Measurements from ENCODE around the gene HORMAD1. TPM values are rescaled to one million over a fixed set of nuclear protein-coding genes. Genes with fewer than 3 reads are reported as not detected.

The HORMAD1 gene
- total and polyA plus RNA-seq, 2 experiments from 2014 or later, result not detected

DNA sequence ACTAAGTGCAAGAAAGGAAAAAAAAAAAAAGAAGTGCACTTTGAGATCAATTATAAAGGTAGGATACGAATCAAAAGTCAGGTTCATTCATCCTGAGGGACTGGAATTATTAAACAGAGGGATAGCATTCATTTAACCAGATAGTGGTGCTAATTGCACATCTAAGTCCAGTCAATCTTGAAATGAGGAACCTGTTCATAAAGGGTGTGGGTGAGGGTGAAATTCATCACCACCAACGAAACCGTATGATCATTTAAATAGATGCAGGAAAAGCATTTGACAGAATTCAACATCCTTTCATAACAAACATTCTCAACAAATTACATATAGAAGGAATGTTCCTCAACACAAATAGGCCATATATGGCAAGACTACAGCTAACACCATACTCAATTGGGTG is 39.3 kb upstream of the HORMAD1 start:
- Mint-ChIP-seq H3K4me1 (no peaks in the 10 kb centered on the region), H3K4me3 (no peak overlapping the region), H3K27me3 (ENCODE audit: insufficient read depth, low read depth, poor library complexity) (no peaks in the 10 kb centered on the region), H3K27ac (no peak overlapping the region), H3K9me3 (peaks cover 6% of the 10 kb centered on the region), H3K36me3 (ENCODE audit: low read depth) (peaks cover 5% of the 10 kb centered on the region; the same call in 1 of the 3 replicates)
- Histone ChIP-seq H3K79me2 (replicated peaks; ENCODE audit: insufficient read depth) (no peaks in the 10 kb centered on the region), H3K4me3 (no peak overlapping the region), H3K27ac (ENCODE audit: low read depth) (no peak overlapping the region), H3K36me3 (ENCODE audit: insufficient read depth) (no peaks in the 10 kb centered on the region), H3K4me1 (ENCODE audit: insufficient read depth) (no peaks in the 10 kb centered on the region), H4K20me1 (replicated peaks; ENCODE audit: insufficient read depth) (no peaks in the 10 kb centered on the region), H3K9me2 (ENCODE audit: insufficient read depth) (no peaks in the 10 kb centered on the region; the same call in 1 of the 2 replicates), H3F3A (replicated peaks; ENCODE audit: low read depth) (no peaks in the 10 kb centered on the region), H3K4me2 (no peak overlapping the region), H3K27me3 (ENCODE audit: insufficient read depth) (no peaks in the 10 kb centered on the region), H2AFZ (no peak overlapping the region)
- ATAC-seq (no peak), DNase-seq (ENCODE audit: low spot score) (no peak)
- TF ChIP-seq ETS1 (IDR thresholded peaks at IDR 0.05) (no peak), EZH2 (IDR thresholded peaks at IDR 0.05; ENCODE audit: low read depth, unreplicated experiment) (no peak), EZH2phosphoT487 (IDR thresholded peaks at IDR 0.05; ENCODE audit: unreplicated experiment) (no peak), JUNB (IDR thresholded peaks at IDR 0.05; ENCODE audit: unreplicated experiment) (no peak), CREB1 (CRISPR knock-in tag; IDR thresholded peaks at IDR 0.05; ENCODE audit: low read depth) (no peak), STAT1 (IDR thresholded peaks at IDR 0.05; ENCODE audit: unreplicated experiment) (no peak), ZNF331 (CRISPR knock-in tag; IDR thresholded peaks at IDR 0.05; ENCODE audit: low read depth) (no peak), NANOG (IDR thresholded peaks at IDR 0.05; ENCODE audit: borderline replicate concordance) (no peak), REST (IDR thresholded peaks at IDR 0.05; ENCODE audit: unreplicated experiment) (no peak), POLR2AphosphoS5 (IDR thresholded peaks at IDR 0.05; ENCODE audit: low read depth) (no peak), ZNF114 (CRISPR knock-in tag; IDR thresholded peaks at IDR 0.05) (no peak)
- TF ChIP-seq, protein P1, sequence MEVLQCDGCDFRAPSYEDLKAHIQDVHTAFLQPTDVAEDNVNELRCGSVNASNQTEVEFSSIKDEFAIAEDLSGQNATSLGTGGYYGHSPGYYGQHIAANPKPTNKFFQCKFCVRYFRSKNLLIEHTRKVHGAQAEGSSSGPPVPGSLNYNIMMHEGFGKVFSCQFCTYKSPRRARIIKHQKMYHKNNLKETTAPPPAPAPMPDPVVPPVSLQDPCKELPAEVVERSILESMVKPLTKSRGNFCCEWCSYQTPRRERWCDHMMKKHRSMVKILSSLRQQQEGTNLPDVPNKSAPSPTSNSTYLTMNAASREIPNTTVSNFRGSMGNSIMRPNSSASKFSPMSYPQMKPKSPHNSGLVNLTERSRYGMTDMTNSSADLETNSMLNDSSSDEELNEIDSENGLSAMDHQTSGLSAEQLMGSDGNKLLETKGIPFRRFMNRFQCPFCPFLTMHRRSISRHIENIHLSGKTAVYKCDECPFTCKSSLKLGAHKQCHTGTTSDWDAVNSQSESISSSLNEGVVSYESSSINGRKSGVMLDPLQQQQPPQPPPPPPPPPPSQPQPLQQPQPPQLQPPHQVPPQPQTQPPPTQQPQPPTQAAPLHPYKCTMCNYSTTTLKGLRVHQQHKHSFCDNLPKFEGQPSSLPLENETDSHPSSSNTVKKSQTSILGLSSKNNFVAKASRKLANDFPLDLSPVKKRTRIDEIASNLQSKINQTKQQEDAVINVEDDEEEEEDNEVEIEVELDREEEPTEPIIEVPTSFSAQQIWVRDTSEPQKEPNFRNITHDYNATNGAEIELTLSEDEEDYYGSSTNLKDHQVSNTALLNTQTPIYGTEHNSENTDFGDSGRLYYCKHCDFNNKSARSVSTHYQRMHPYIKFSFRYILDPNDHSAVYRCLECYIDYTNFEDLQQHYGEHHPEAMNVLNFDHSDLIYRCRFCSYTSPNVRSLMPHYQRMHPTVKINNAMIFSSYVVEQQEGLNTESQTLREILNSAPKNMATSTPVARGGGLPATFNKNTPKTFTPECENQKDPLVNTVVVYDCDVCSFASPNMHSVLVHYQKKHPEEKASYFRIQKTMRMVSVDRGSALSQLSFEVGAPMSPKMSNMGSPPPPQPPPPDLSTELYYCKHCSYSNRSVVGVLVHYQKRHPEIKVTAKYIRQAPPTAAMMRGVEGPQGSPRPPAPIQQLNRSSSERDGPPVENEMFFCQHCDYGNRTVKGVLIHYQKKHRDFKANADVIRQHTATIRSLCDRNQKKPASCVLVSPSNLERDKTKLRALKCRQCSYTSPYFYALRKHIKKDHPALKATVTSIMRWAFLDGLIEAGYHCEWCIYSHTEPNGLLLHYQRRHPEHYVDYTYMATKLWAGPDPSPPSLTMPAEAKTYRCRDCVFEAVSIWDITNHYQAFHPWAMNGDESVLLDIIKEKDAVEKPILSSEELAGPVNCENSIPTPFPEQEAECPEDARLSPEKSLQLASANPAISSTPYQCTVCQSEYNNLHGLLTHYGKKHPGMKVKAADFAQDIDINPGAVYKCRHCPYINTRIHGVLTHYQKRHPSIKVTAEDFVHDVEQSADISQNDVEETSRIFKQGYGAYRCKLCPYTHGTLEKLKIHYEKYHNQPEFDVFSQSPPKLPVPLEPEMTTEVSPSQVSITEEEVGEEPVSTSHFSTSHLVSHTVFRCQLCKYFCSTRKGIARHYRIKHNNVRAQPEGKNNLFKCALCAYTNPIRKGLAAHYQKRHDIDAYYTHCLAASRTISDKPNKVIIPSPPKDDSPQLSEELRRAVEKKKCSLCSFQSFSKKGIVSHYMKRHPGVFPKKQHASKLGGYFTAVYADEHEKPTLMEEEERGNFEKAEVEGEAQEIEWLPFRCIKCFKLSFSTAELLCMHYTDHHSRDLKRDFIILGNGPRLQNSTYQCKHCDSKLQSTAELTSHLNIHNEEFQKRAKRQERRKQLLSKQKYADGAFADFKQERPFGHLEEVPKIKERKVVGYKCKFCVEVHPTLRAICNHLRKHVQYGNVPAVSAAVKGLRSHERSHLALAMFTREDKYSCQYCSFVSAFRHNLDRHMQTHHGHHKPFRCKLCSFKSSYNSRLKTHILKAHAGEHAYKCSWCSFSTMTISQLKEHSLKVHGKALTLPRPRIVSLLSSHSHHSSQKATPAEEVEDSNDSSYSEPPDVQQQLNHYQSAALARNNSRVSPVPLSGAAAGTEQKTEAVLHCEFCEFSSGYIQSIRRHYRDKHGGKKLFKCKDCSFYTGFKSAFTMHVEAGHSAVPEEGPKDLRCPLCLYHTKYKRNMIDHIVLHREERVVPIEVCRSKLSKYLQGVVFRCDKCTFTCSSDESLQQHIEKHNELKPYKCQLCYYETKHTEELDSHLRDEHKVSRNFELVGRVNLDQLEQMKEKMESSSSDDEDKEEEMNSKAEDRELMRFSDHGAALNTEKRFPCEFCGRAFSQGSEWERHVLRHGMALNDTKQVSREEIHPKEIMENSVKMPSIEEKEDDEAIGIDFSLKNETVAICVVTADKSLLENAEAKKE (CRISPR knock-in tag; IDR thresholded peaks at IDR 0.05), result no peak
- TF ChIP-seq, protein P2, sequence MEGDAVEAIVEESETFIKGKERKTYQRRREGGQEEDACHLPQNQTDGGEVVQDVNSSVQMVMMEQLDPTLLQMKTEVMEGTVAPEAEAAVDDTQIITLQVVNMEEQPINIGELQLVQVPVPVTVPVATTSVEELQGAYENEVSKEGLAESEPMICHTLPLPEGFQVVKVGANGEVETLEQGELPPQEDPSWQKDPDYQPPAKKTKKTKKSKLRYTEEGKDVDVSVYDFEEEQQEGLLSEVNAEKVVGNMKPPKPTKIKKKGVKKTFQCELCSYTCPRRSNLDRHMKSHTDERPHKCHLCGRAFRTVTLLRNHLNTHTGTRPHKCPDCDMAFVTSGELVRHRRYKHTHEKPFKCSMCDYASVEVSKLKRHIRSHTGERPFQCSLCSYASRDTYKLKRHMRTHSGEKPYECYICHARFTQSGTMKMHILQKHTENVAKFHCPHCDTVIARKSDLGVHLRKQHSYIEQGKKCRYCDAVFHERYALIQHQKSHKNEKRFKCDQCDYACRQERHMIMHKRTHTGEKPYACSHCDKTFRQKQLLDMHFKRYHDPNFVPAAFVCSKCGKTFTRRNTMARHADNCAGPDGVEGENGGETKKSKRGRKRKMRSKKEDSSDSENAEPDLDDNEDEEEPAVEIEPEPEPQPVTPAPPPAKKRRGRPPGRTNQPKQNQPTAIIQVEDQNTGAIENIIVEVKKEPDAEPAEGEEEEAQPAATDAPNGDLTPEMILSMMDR (conservative IDR thresholded peaks at IDR 0.05; ENCODE audit: low read depth in 2 of 2), result no peak

Data from GM23338 (cell line).